Neural progenitor cell (in vitro differentiated cells): ENCODE results near the gene ARHGAP35. TPM values are rescaled to one million over a fixed set of nuclear protein-coding genes. Genes with fewer than 3 reads are reported as not detected.

Experiments used
- DNase-seq: peaks from one replicate; pipeline ENCODE4 v3.0.0-alpha.2; 2016; ENCODE audit warnings: low spot score
- H2AFZ ChIP-seq: fragments of 200-600 bp; sonication (generic); replicated peaks from 2 replicates; pipeline ENCODE4 v1.6.1; 2016; ENCODE audit warnings: antibody characterized with exemption
- H3F3A ChIP-seq: fragments of 200-600 bp; sonication (generic); 2 replicates; pipeline ENCODE4 v1.6.1; 2016; ENCODE audit warnings: antibody characterized with exemption, low read depth
- H3K27ac ChIP-seq: fragments of 200-600 bp; sonication (generic); 2 replicates; pipeline ENCODE4 v1.5.1; 2016; ENCODE audit warnings: mild to moderate bottlenecking
- H3K27me3 ChIP-seq: fragments of 200-600 bp; sonication (generic); 2 replicates; pipeline ENCODE4 v1.6.1; 2016; ENCODE audit warnings: mild to moderate bottlenecking, moderate library complexity
- H3K36me3 ChIP-seq: fragments of 200-600 bp; sonication (generic); 2 replicates; pipeline ENCODE4 v1.5.1; 2016
- H3K4me1 ChIP-seq: fragments of 200-600 bp; sonication (generic); 2 replicates; pipeline ENCODE4 v1.6.1; 2016; ENCODE audit warnings: mixed run types
- H3K4me2 ChIP-seq: fragments of 200-600 bp; sonication (generic); 2 replicates; pipeline ENCODE4 v1.6.1; 2016
- H3K4me3 ChIP-seq: fragments of 200-600 bp; sonication (generic); 2 replicates; pipeline ENCODE4 v1.5.1; 2016
- H3K79me2 ChIP-seq: fragments of 200-600 bp; sonication (generic); 2 replicates; pipeline ENCODE4 v1.6.1; 2016; ENCODE audit warnings: low read depth
- H3K9ac ChIP-seq: fragments of 200-600 bp; sonication (generic); 2 replicates; pipeline ENCODE4 v1.6.1; 2016
- H3K9me3 ChIP-seq: fragments of 200-600 bp; sonication (generic); 2 replicates; pipeline ENCODE4 v1.5.1; 2016; ENCODE audit warnings: low read depth
- H4K20me1 ChIP-seq: fragments of 200-600 bp; sonication (generic); 2 replicates; pipeline ENCODE4 v1.6.1; 2016; ENCODE audit warnings: low read depth
- H3K27ac Mint-ChIP-seq: 3 replicates; pipeline ENCODE4 v1.8.0; 2021; ENCODE audit warnings: mixed read lengths
- H3K27me3 Mint-ChIP-seq: 2 replicates; pipeline ENCODE4 v1.8.0; 2022; ENCODE audit warnings: low read depth, mild to moderate bottlenecking, inconsistent platforms, moderate library complexity, mixed read lengths; ENCODE audit not compliant: insufficient read depth
- H3K36me3 Mint-ChIP-seq: 3 replicates; pipeline ENCODE4 v1.8.0; 2021; ENCODE audit warnings: mixed read lengths
- H3K4me1 Mint-ChIP-seq: 3 replicates; pipeline ENCODE4 v1.8.0; 2021; ENCODE audit warnings: mixed read lengths
- H3K4me3 Mint-ChIP-seq: 3 replicates; pipeline ENCODE4 v1.8.0; 2021; ENCODE audit warnings: mild to moderate bottlenecking, moderate library complexity, mixed read lengths
- H3K9me3 Mint-ChIP-seq: 3 replicates; pipeline ENCODE4 v1.8.0; 2020; ENCODE audit warnings: mixed read lengths
- CTCF ChIP-seq: fragments of 200-600 bp; sonication (generic); IDR thresholded peaks from 2 replicates; pipeline ENCODE4 v1.5.1; 2017; ENCODE audit warnings: antibody characterized with exemption, mild to moderate bottlenecking
- EZH2 ChIP-seq: fragments of 200-600 bp; sonication (generic); IDR thresholded peaks from 2 replicates; pipeline ENCODE4 v1.6.1; 2017; ENCODE audit warnings: antibody characterized with exemption, mild to moderate bottlenecking, moderate library complexity
- EZH2phosphoT487 ChIP-seq: fragments of 200-600 bp; sonication (generic); IDR thresholded peaks from 2 replicates; pipeline ENCODE4 v1.6.1; 2017; ENCODE audit warnings: antibody characterized with exemption
- total RNA-seq: library from RNA; depleted of rRNA; stranded (reverse); fragments of >200 nt; gene quantifications from 2 replicates; pipeline ENCODE4 v1.2.3, GENCODE V29; 2015; ENCODE audit warnings: low replicate concordance

The ARHGAP35 gene
- total RNA-seq, 1 donor from 2014 or later, result 38.4 TPM

- Histone ChIP-seq H2AFZ (no peak overlapping the region), H3K4me1 (no peaks in the 10 kb centered on the region), H3K36me3 (no peaks in the 10 kb centered on the region), H3K9ac (no peak overlapping the region), H3F3A (no peaks in the 10 kb centered on the region), H3K27me3 (no peaks in the 10 kb centered on the region), H3K27ac (no peak overlapping the region), H4K20me1 (peaks cover 92% of the 10 kb centered on the region), H3K79me2 (peaks cover 100% of the 10 kb centered on the region), H3K4me2 (no peak overlapping the region), H3K4me3 (no peak overlapping the region), H3K9me3 (no peaks in the 10 kb centered on the region)
- Mint-ChIP-seq H3K27me3 (no peaks in the 10 kb centered on the region), H3K4me3 (no peak overlapping the region), H3K4me1 (peaks cover 45% of the 10 kb centered on the region), H3K36me3 (peaks cover 6% of the 10 kb centered on the region), H3K9me3 (no peaks in the 10 kb centered on the region), H3K27ac (no peak overlapping the region)
- TF ChIP-seq CTCF (no peak), EZH2 (no peak), EZH2phosphoT487 (no peak)
- no peak for DNase-seq
Observed at GRCh38 chr19:46902402-46902766, 41.6 kb downstream of the ARHGAP35 start.

- no peak overlapping the region for H3K4me3 ChIP-seq
- H3K36me3 ChIP-seq, result no peaks in the 10 kb centered on the region
- no peaks in the 10 kb centered on the region for H3F3A ChIP-seq
- peaks cover 99% of the 10 kb centered on the region for H3K79me2 ChIP-seq
- Mint-ChIP-seq H3K27me3 (no peaks in the 10 kb centered on the region), H3K4me1 (peaks cover 44% of the 10 kb centered on the region), H3K36me3 (peaks cover 6% of the 10 kb centered on the region), H3K27ac (peak overlapping the region; percentile 30), H3K4me3 (no peak overlapping the region), H3K9me3 (no peaks in the 10 kb centered on the region)
- H3K4me1 ChIP-seq, result peaks cover 6% of the 10 kb centered on the region
- H3K9me3 ChIP-seq, result no peaks in the 10 kb centered on the region
- no peak for DNase-seq
- no peak overlapping the region for H3K27ac ChIP-seq
- H3K27me3 ChIP-seq, result no peaks in the 10 kb centered on the region
- H4K20me1 ChIP-seq, result peaks cover 92% of the 10 kb centered on the region
- H3K4me2 ChIP-seq, result no peak overlapping the region
- no peak for TF ChIP-seq CTCF
- TF ChIP-seq EZH2phosphoT487, result no peak
- TF ChIP-seq EZH2, result no peak
- no peak overlapping the region for H2AFZ ChIP-seq
- no peak overlapping the region for H3K9ac ChIP-seq
Observed at GRCh38 chr19:46903458-46903857, 42.7 kb downstream of the ARHGAP35 start.

- no peak overlapping the region for H3K4me3 ChIP-seq
- DNase-seq, result no peak
- Mint-ChIP-seq H3K4me1 (peaks cover 42% of the 10 kb centered on the region), H3K27ac (peak overlapping the region; percentile 57), H3K36me3 (peaks cover 6% of the 10 kb centered on the region), H3K27me3 (no peaks in the 10 kb centered on the region), H3K9me3 (no peaks in the 10 kb centered on the region), H3K4me3 (no peak overlapping the region)
- H3K27me3 ChIP-seq, result no peaks in the 10 kb centered on the region
- H2AFZ ChIP-seq, result no peak overlapping the region
- peaks cover 92% of the 10 kb centered on the region for H4K20me1 ChIP-seq
- peaks cover 6% of the 10 kb centered on the region for H3K4me1 ChIP-seq
- no peak overlapping the region for H3K9ac ChIP-seq
- TF ChIP-seq EZH2 (no peak), EZH2phosphoT487 (no peak), CTCF (no peak)
- H3K9me3 ChIP-seq, result no peaks in the 10 kb centered on the region
- H3K4me2 ChIP-seq, result no peak overlapping the region
- peaks cover 99% of the 10 kb centered on the region for H3K79me2 ChIP-seq
- no peaks in the 10 kb centered on the region for H3K36me3 ChIP-seq
- peak overlapping the region; percentile 9 for H3K27ac ChIP-seq
- no peaks in the 10 kb centered on the region for H3F3A ChIP-seq
Observed at GRCh38 chr19:46904114-46905060, 43.6 kb downstream of the ARHGAP35 start.
